IPS-18c (cell line): ENCODE measurements around the gene TCEANC.

ENCODE experiments used
- H3K4me3 ChIP-seq: 2 replicates; pipeline ENCODE4 v1.7.0; 2013; ENCODE audit warnings: low read depth, mild to moderate bottlenecking, low read length, moderate library complexity; ENCODE audit not compliant: insufficient read depth
- H3K9me3 ChIP-seq: one replicate; pipeline ENCODE4 v1.6.1; 2013; ENCODE audit warnings: mild to moderate bottlenecking, low read length, moderate library complexity; ENCODE audit not compliant: control insufficient read depth, insufficient read depth

The TCEANC gene

DNA sequence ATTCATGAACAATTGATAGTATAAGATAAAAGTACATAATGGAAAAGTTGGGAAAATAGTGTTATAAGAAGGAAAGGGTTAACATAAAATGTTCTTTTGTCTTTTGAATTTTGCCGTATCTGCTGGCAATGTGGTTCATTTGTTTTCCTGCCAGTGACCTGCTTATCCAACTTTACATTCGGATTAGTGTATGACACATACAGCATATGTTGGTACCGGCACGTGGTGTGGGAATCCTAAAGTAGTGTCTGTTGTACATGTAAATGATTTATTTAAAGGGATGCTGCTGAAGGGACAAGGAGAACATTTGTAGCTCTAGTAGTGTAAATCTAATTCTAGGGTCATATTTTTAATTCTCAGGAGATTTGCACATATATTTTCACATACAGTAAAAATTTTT lies 47.4 kb downstream of the TCEANC start:
- Histone ChIP-seq H3K9me3 (no peaks in the 10 kb centered on the region), H3K4me3 (no peak overlapping the region)

DNA sequence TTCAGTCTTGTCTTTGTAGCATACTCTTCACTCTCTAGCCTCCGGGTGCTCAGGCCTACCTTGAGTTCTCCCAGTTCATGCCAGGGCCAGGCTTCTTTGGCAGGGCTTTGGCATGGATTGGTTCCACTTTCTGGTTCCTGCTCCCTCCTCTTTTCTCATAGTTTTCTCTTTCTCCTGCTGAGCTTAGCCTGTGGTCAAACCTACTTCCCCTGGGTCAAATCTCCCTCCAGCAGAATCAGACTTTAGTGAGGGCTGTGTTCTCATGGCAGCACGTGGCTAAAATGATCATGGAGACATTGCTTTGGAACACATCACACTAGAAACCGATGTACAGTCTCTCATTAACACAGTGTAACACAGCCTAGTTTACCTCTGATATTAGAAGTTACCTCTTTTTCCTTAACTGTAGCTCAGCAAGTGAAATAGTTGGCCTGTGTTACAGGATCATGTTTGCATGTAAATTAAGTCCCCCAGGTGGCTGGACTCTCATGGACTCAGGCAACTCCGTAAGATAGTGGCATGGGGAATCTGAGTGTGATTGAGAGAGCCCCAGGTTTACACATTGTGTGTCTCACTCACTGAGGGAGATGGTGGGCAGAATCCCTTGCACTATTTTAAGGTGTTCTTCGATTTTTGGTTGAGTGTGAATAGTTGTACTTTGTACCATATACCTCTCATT lies 49.3 kb downstream of the TCEANC start:
- Histone ChIP-seq H3K4me3 (no peak overlapping the region), H3K9me3 (no peaks in the 10 kb centered on the region)

DNA sequence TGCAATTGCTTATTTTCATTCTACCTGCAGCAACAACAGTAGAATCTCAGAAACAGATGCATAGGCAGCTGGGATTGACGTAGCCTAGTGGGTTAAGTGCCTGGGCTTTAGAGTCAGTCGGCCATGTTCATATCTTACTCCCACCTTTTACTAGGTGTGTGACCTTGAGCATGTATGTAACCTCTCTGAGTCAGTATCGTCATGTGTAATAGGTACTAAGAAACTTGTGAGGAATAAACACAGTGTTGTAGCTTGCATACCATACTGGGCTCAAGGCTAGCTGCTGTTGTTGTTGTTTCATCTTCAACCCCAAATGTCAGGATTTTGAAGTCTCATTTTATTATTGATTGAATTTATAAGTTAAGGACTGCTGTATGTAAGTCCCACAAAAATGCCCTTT lies 50.2 kb downstream of the TCEANC start:
- H3K4me3 ChIP-seq: no peak overlapping the region
- H3K9me3 ChIP-seq: no peaks in the 10 kb centered on the region

DNA sequence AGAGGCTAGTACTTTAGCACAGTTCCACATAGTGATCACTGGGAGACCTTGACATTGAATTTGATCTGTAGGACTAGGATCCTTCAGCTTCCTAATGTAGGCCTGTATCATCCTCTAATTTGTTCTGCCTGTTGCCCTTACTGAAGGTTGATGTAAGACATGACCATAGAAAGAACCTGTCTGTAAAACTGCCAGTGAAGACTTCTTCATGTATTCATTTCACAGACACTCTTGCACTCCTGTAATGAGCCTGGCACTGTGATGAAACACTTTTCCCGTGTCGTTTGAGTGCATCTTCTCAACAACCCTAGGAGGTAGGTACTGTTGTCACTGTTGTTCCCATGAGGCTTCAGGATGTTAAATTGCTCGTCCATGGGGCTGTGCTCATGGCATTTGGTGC lies 50.6 kb downstream of the TCEANC start:
- H3K9me3 ChIP-seq: no peaks in the 10 kb centered on the region
- H3K4me3 ChIP-seq: no peak overlapping the region

DNA sequence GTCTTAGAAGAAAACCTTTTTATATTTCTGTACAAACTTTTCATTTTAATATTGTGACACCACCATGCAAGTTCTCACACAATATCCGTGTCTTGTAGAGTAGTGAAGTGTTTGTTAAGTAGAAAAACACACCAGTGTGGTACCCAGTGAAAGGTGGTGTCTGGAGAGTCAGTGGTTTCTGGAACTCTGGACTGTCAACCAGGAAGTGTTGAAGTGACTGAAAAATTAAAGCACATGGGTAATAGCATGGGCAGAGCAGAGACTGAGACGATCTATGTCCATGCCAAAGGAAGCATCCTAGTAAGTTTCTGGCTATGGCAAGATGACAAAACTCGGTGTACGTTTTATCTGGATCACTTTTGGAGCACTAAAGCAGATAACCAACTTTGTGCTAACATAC lies 58.2 kb downstream of the TCEANC start:
- Histone ChIP-seq H3K4me3 (no peak overlapping the region), H3K9me3 (no peaks in the 10 kb centered on the region)
